Mammary epithelial cell (primary cell): ENCODE data around the gene TTC6.

Source experiments
- CTCF ChIP-seq, 2 donors: IDR thresholded peaks in 1 of 2; conservative IDR thresholded peaks in 1 of 2; 2 replicates each; pipeline ENCODE4 v1.5.1; 2011 to 2012; ENCODE audit warnings: inconsistent platforms in 2 of 2, low read length in 2 of 2, mild to moderate bottlenecking in 2 of 2, control low read depth in 1 of 2, low read depth in 1 of 2; ENCODE audit not compliant: insufficient read depth in 1 of 2; ENCODE audit errors: extremely low read depth in 1 of 2
- EZH2 ChIP-seq: IDR thresholded peaks from 2 replicates; pipeline ENCODE4 v1.6.1; 2012; ENCODE audit warnings: low read length, inconsistent platforms, borderline replicate concordance

GRCh38 chr14:37622231-37622923 lies 26.9 kb downstream of the TTC6 start:
- TF ChIP-seq CTCF (conservative IDR thresholded peaks at IDR 0.05 in 1 of 2, IDR thresholded peaks at IDR 0.05 in 1 of 2; ENCODE audit: extremely low read depth in 1 of 2, insufficient read depth in 1 of 2, low read depth in 1 of 2, low read length in 2 of 2) (no peak), EZH2 (no peak)
